ENCODE measurements around the gene HOXC13.

GRCh38 chr12:53956251-53956887, 17.7 kb downstream of the HOXC13 start:
- no peak for TF ChIP-seq CTCF (IDR thresholded peaks at IDR 0.05)
- TF ChIP-seq POLR2A (IDR thresholded peaks at IDR 0.05): no peak

Measured in prostate gland (tissue), 2 donors.